Measurements from ENCODE around the gene INVS. TPM values are rescaled to one million over a fixed set of nuclear protein-coding genes. Genes with fewer than 3 reads are reported as not detected.

The INVS gene
- total and polyA plus RNA-seq, 4 donors, result 5.7 to 28.1 (median 10.0) TPM

DNA sequence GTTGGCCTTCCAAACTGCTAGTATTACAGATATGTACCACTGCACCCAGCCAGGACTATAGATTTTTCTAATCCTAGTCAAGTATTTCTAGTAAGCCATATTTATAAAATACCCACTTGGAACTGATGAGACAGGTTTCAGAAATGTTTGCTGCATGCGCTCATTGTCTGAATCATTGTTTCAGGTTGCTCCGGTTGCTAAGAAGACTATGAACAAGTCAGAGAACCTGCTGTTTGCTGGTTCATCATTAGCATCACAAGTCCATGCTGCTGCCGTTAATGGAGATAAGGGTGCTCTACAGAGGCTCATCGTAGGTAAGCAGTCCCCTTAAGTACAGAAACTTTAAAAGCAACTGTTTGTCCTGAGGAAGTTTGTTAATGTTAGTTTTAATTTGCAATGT lies 5.3 kb downstream of the INVS start:
- TF ChIP-seq RXRA (IDR thresholded peaks at IDR 0.05), result no peak
- no peak for TF ChIP-seq EGR1 (IDR thresholded peaks at IDR 0.05; ENCODE audit: low read depth in 2 of 2)
- no peak for TF ChIP-seq HNF4A (conservative IDR thresholded peaks at IDR 0.05)
- no peak for TF ChIP-seq TAF1 (conservative IDR thresholded peaks at IDR 0.05)
- TF ChIP-seq, protein P1, sequence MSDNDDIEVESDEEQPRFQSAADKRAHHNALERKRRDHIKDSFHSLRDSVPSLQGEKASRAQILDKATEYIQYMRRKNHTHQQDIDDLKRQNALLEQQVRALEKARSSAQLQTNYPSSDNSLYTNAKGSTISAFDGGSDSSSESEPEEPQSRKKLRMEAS (IDR thresholded peaks at IDR 0.05), result no peak
- no peak for TF ChIP-seq HNF4G (IDR thresholded peaks at IDR 0.05)
- no peak for TF ChIP-seq GABPA (IDR thresholded peaks at IDR 0.05 in 1 of 2, conservative IDR thresholded peaks at IDR 0.05 in 1 of 2)
- no peak for TF ChIP-seq SP1 (IDR thresholded peaks at IDR 0.05)
- no peak for TF ChIP-seq NR2F2 (IDR thresholded peaks at IDR 0.05)
- TF ChIP-seq, protein P2, sequence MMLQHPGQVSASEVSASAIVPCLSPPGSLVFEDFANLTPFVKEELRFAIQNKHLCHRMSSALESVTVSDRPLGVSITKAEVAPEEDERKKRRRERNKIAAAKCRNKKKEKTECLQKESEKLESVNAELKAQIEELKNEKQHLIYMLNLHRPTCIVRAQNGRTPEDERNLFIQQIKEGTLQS (IDR thresholded peaks at IDR 0.05), result no peak
- TF ChIP-seq REST (IDR thresholded peaks at IDR 0.05), result no peak
- no peak for TF ChIP-seq FOXA1 (IDR thresholded peaks at IDR 0.05)
- TF ChIP-seq RAD21 (IDR thresholded peaks at IDR 0.05), result no peak
- no peak for TF ChIP-seq YY1 (IDR thresholded peaks at IDR 0.05)
- no peak for TF ChIP-seq JUND (IDR thresholded peaks at IDR 0.05)
- TF ChIP-seq, protein P3, sequence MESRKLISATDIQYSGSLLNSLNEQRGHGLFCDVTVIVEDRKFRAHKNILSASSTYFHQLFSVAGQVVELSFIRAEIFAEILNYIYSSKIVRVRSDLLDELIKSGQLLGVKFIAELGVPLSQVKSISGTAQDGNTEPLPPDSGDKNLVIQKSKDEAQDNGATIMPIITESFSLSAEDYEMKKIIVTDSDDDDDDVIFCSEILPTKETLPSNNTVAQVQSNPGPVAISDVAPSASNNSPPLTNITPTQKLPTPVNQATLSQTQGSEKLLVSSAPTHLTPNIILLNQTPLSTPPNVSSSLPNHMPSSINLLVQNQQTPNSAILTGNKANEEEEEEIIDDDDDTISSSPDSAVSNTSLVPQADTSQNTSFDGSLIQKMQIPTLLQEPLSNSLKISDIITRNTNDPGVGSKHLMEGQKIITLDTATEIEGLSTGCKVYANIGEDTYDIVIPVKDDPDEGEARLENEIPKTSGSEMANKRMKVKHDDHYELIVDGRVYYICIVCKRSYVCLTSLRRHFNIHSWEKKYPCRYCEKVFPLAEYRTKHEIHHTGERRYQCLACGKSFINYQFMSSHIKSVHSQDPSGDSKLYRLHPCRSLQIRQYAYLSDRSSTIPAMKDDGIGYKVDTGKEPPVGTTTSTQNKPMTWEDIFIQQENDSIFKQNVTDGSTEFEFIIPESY (IDR thresholded peaks at IDR 0.05), result no peak
- no peak for TF ChIP-seq FOXA2 (IDR thresholded peaks at IDR 0.05)
- TF ChIP-seq, protein P4, sequence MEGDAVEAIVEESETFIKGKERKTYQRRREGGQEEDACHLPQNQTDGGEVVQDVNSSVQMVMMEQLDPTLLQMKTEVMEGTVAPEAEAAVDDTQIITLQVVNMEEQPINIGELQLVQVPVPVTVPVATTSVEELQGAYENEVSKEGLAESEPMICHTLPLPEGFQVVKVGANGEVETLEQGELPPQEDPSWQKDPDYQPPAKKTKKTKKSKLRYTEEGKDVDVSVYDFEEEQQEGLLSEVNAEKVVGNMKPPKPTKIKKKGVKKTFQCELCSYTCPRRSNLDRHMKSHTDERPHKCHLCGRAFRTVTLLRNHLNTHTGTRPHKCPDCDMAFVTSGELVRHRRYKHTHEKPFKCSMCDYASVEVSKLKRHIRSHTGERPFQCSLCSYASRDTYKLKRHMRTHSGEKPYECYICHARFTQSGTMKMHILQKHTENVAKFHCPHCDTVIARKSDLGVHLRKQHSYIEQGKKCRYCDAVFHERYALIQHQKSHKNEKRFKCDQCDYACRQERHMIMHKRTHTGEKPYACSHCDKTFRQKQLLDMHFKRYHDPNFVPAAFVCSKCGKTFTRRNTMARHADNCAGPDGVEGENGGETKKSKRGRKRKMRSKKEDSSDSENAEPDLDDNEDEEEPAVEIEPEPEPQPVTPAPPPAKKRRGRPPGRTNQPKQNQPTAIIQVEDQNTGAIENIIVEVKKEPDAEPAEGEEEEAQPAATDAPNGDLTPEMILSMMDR (IDR thresholded peaks at IDR 0.05; ENCODE audit: low read depth, low read length, missing input control), result no peak
- no peak overlapping the region for H3K4me3 ChIP-seq (ENCODE audit: low read depth in 1 of 3, low read length in 3 of 3)
- no peaks in the 10 kb centered on the region for H3K9me3 ChIP-seq (ENCODE audit: control insufficient read depth in 4 of 4, low read length in 3 of 4)
- peaks cover 3 to 31% (median 26%) of the 10 kb centered on the region in 4 donors for H3K36me3 ChIP-seq (ENCODE audit: control insufficient read depth in 4 of 4, insufficient read depth in 3 of 4, low read depth in 1 of 4, low read length in 3 of 4)
- no peak for DNase-seq (ENCODE audit: low spot score)
- H3K9ac ChIP-seq (ENCODE audit: low read depth in 1 of 2, low read length in 2 of 2), result no peak overlapping the region
- H3K27ac ChIP-seq (ENCODE audit: low read depth in 1 of 2, low read length in 2 of 2), result no peak overlapping the region
- 94% methylated on average over 4 of the region's 4 CpGs for WGBS
- no peaks in the 10 kb centered on the region for H3K27me3 ChIP-seq (ENCODE audit: control insufficient read depth in 4 of 4, insufficient read depth in 4 of 4, low read length in 3 of 4)
- peaks cover 0 to 9% (median 4%) of the 10 kb centered on the region in 4 donors for H3K4me1 ChIP-seq (ENCODE audit: control insufficient read depth in 4 of 4, insufficient read depth in 4 of 4, low read length in 3 of 4)

Measured in liver (tissue), 9 donors.